GM18508 (cell line): Measurements from ENCODE around the gene DNAH6.
"Not testable (repeated sequence)": the region's sequence is repeated elsewhere in the genome, so short reads cannot be mapped to it uniquely, and the experiment has no call there.

Source experiments
- ATAC-seq: cut with Tn5 transposase; IDR thresholded peaks from one replicate; pipeline ENCODE4 v1.9.1; 2021; ENCODE audit warnings: moderate number of reproducible peaks; ENCODE audit not compliant: insufficient read depth, unreplicated experiment

Gene DNAH6

GRCh38 chr2:84855731-84856130 lies 339.4 kb downstream of the DNAH6 start:
- no peak for ATAC-seq

GRCh38 chr2:84856787-84857186 lies 340.5 kb downstream of the DNAH6 start:
- ATAC-seq = no peak

- ATAC-seq = no peak
Measured at GRCh38 chr2:84857566-84857965, 341.3 kb downstream of the DNAH6 start.

- no peak for ATAC-seq
Measured at GRCh38 chr2:84858123-84858522, 341.8 kb downstream of the DNAH6 start.

GRCh38 chr2:84858937-84859336 lies 342.6 kb downstream of the DNAH6 start:
- no peak for ATAC-seq

- no peak for ATAC-seq
Measured at GRCh38 chr2:84861539-84861938, 345.2 kb downstream of the DNAH6 start.

GRCh38 chr2:84862006-84862405 lies 345.7 kb downstream of the DNAH6 start:
- no peak for ATAC-seq

- ATAC-seq = no peak
Measured at GRCh38 chr2:84865181-84865783, 349.0 kb downstream of the DNAH6 start.

GRCh38 chr2:84866122-84866521 lies 349.8 kb downstream of the DNAH6 start:
- no peak for ATAC-seq

GRCh38 chr2:84868327-84868726 lies 352.0 kb downstream of the DNAH6 start:
- ATAC-seq = not testable (repeated sequence)
